A549 (cell line): Measurements from ENCODE around the gene LCN12. TPM values are rescaled to one million over a fixed set of nuclear protein-coding genes. Genes with fewer than 3 reads are reported as not detected.

Source experiments
- ATAC-seq, 2 experiments: fragments of 200-7000 bp in 1 of 2; fragments of >200 bp in 1 of 2; cut with Nextera tagmentation in 1 of 2; cut with Tn5 transposase in 1 of 2; 3 replicates each; pipeline versions ENCODE4 v1.8.0 to v1.9.1; 2018 to 2020; ENCODE audit warnings: mild to moderate bottlenecking in 1 of 2, moderate library complexity in 1 of 2
- CTCF ChIA-PET: fragments of 300-600 bp; sonication (Branson Sonifier 250); formaldehyde crosslinking; extraction: SDS; loops from one replicate; lab custom pipeline; 2021; ENCODE audit warnings: antibody characterized with exemption, inconsistent platforms; lab: Yijun Ruan, JAX
- POLR2A ChIA-PET: fragments of 350-600 bp; formaldehyde crosslinking; extraction: SDS; loops from one replicate; lab custom pipeline; 2021; ENCODE audit warnings: antibody characterized with exemption, inconsistent platforms; lab: Yijun Ruan, JAX
- DNase-seq, 2 experiments: peaks; one replicate each; pipeline versions ENCODE4 v3.0.0 to v3.0.0-alpha.2; 2011 to 2016; ENCODE audit warnings: low read depth in 1 of 2, low spot score in 1 of 2
- FAIRE-seq: peaks from 2 replicates; lab custom pipeline; 2011; peaks lifted over from hg19 to GRCh38; lab: Jason Lieb, UNC
- H3K27ac ChIP-seq, 2 experiments: fragments of >200 bp; sonication (Bioruptor Twin); formaldehyde crosslinking; 3 replicates each; pipeline ENCODE4 v1.5.1; 2016 to 2017
- H3K4me1 ChIP-seq: fragments of >200 bp; sonication (Bioruptor Twin); formaldehyde crosslinking; 3 replicates; pipeline ENCODE4 v1.6.1; 2016
- H3K4me2 ChIP-seq: fragments of >200 bp; sonication (Bioruptor Twin); formaldehyde crosslinking; 3 replicates; pipeline ENCODE4 v1.6.1; 2016
- H3K4me3 ChIP-seq: fragments of >200 bp; sonication (Bioruptor Twin); formaldehyde crosslinking; 3 replicates; pipeline ENCODE4 v1.5.1; 2016
- H3K9me3 ChIP-seq: fragments of >200 bp; sonication (Bioruptor Twin); formaldehyde crosslinking; 3 replicates; pipeline ENCODE4 v1.6.1; 2016
- ELK1 ChIP-seq: fragments of 150-350 bp; IDR thresholded peaks from 2 replicates; pipeline ENCODE4 v1.6.1; 2014; ENCODE audit warnings: low read depth, mild to moderate bottlenecking, low read length
- EP300 ChIP-seq, 2 experiments: fragments of >200 bp; sonication (Bioruptor Twin); formaldehyde crosslinking; IDR thresholded peaks; 2 replicates in 1 of 2; 3 replicates in 1 of 2; pipeline ENCODE4 v1.6.1; 2016 to 2017
- ESRRA ChIP-seq: fragments of 150-350 bp; IDR thresholded peaks from 2 replicates; pipeline ENCODE4 v1.6.1; 2014; ENCODE audit warnings: mild to moderate bottlenecking, low read length, borderline replicate concordance
- FOSB ChIP-seq: fragments of 250-450 bp; sonication (Bioruptor Pico); IDR thresholded peaks from 2 replicates; pipeline ENCODE4 v1.5.0; 2020; ENCODE audit warnings: mild to moderate bottlenecking, moderate library complexity
- FOSL2 ChIP-seq, 2 experiments: fragments of 450-650 bp in 1 of 2; fragments of >200 bp in 1 of 2; sonication (Bioruptor Twin) in 1 of 2; formaldehyde crosslinking; IDR thresholded peaks; 2 replicates each; pipeline versions ENCODE4 v1.5.0 to v1.6.1; 2016 to 2020; ENCODE audit warnings: mild to moderate bottlenecking in 1 of 2, moderate library complexity in 1 of 2
- FOXS1 ChIP-seq: fragments of 250-450 bp; sonication (Bioruptor Pico); IDR thresholded peaks from 2 replicates; pipeline ENCODE4 v1.5.0; 2020; ENCODE audit warnings: mild to moderate bottlenecking, moderate library complexity
- GATA3 ChIP-seq: IDR thresholded peaks from 2 replicates; pipeline ENCODE4 v1.6.1; 2012; ENCODE audit warnings: borderline replicate concordance
- HDAC2 ChIP-seq: fragments of 200-600 bp; sonication (generic); IDR thresholded peaks from 2 replicates; pipeline ENCODE4 v1.6.1; 2016
- MAZ ChIP-seq: fragments of 150-350 bp; IDR thresholded peaks from 2 replicates; pipeline ENCODE4 v1.6.1; 2014; ENCODE audit warnings: antibody characterized with exemption, low read depth, low read length, borderline replicate concordance
- MYC ChIP-seq: IDR thresholded peaks from 2 replicates; pipeline ENCODE4 v1.6.1; 2012; ENCODE audit warnings: mild to moderate bottlenecking, inconsistent platforms, low read length, improper control_type of control experiment, borderline replicate concordance
- PHF8 ChIP-seq: fragments of 200-600 bp; sonication (generic); IDR thresholded peaks from 2 replicates; pipeline ENCODE4 v1.6.1; 2016; ENCODE audit warnings: low read depth, mild to moderate bottlenecking, antibody characterized with exemption, moderate library complexity, borderline replicate concordance
- POLR2A ChIP-seq: IDR thresholded peaks from 2 replicates; pipeline ENCODE4 v1.6.1; 2012; ENCODE audit warnings: mild to moderate bottlenecking, low read length
- POLR2AphosphoS2 ChIP-seq: conservative IDR thresholded peaks from 2 replicates; pipeline ENCODE4 v1.6.1; 2012; ENCODE audit warnings: low read length, improper control_type of control experiment, inconsistent platforms
- RFX5 ChIP-seq: fragments of 450-650 bp; IDR thresholded peaks from 2 replicates; pipeline ENCODE4 v1.7.1; 2014; ENCODE audit warnings: antibody characterized with exemption, mild to moderate bottlenecking, moderate library complexity
- RNF2 ChIP-seq: fragments of 200-600 bp; sonication (generic); IDR thresholded peaks from 2 replicates; pipeline ENCODE4 v1.6.1; 2016; ENCODE audit warnings: low read depth, mild to moderate bottlenecking, antibody characterized with exemption, moderate library complexity, borderline replicate concordance
- TFCP2L1 ChIP-seq: fragments of 250-450 bp; sonication (Bioruptor Pico); IDR thresholded peaks from 2 replicates; pipeline ENCODE4 v1.5.0; 2021; ENCODE audit warnings: mild to moderate bottlenecking
- TP53 ChIP-seq: fragments of 250-450 bp; sonication (Bioruptor Pico); IDR thresholded peaks from 2 replicates; pipeline ENCODE4 v1.5.0; 2021; ENCODE audit warnings: mild to moderate bottlenecking, moderate library complexity
- WGBS: methylation state at CpG from one replicate; pipeline ENCODE4 v1.1.6; 2017; ENCODE audit errors: missing lambda C conversion rate; 5-methylcytosine and 5-hydroxymethylcytosine counted together
- polyA plus RNA-seq, 4 experiments: library from polyadenylated mRNA; depleted of rRNA in 3 of 4; stranded (reverse); fragments of >200 nt; fragmentation: RNase III in 1 of 4; extraction: RNeasy Plus Mini Kit Qiagen cat#74134 plus additional on column Dnase treatment in 1 of 4; gene quantifications; 2 replicates in 3 of 4; 3 replicates in 1 of 4; pipeline ENCODE4 v1.2.3, GENCODE V29; 2011 to 2017

Gene LCN12
- polyA plus RNA-seq, 2 of the 4 experiments (the other 2 are of a cell fraction) = 0.74 to 3.0 TPM

- POLR2A ChIA-PET = interaction anchor here (2.1 kb wide), 1 partner anchor 19 kb away, joined by 7 read pairs; no protein-coding TSS in a partner anchor
- Histone ChIP-seq H3K4me1 (peaks cover 10% of the 10 kb centered on the region; the same call in 1 of the 3 replicates), H3K4me3 (no peak overlapping the region), H3K27ac (peak overlapping the region in 1 of 2 experiments; percentile 38; a peak in 1 of 6 replicates), H3K9me3 (no peaks in the 10 kb centered on the region), H3K4me2 (no peak overlapping the region)
- ATAC-seq (no peak), DNase-seq (no peak), FAIRE-seq (no peak)
- TF ChIP-seq HDAC2 = no peak
- no peak for TF ChIP-seq GATA3
- TF ChIP-seq POLR2AphosphoS2 = no peak
- TF ChIP-seq FOXS1 (CRISPR knock-in tag) = no peak
- TF ChIP-seq ELK1 = no peak
- 86% methylated on average over 9 of the region's 14 CpGs for WGBS
- CTCF ChIA-PET = interaction anchor here (0.6 to 3.0 kb wide), 8 partner anchors 12 to 129 kb away, joined by 3 to 14 read pairs (median 3); partner anchors contain the start of genes C8G and FBXW5
These were observed 31.3 kb upstream of the LCN12 start for GRCh38 chr9:136920734-136921231.

- POLR2A ChIA-PET = interaction anchor here (2.1 kb wide), 1 partner anchor 19 kb away, joined by 7 read pairs; no protein-coding TSS in a partner anchor
- peaks cover 10% of the 10 kb centered on the region; the same call in 1 of the 3 replicates for H3K4me1 ChIP-seq
- ATAC-seq = no peak
- CTCF ChIA-PET = interaction anchor here (0.6 to 3.0 kb wide), 7 partner anchors 14 to 128 kb away, joined by 3 to 14 read pairs (median 3); partner anchors contain the start of genes C8G and FBXW5
- H3K4me2 ChIP-seq = no peak overlapping the region
- H3K27ac ChIP-seq = peak overlapping the region in 1 of 2 experiments; percentile 35; a peak in 4 of 6 replicates
- TF ChIP-seq ELK1 (no peak), ESRRA (no peak), PHF8 (no peak), POLR2A (no peak)
- TF ChIP-seq, all 56 proteins: peak for 0
- FAIRE-seq = no peak
- no peak overlapping the region for H3K4me3 ChIP-seq
- no peak for DNase-seq
- 73% methylated on average over 2 of the region's 11 CpGs for WGBS
- no peaks in the 10 kb centered on the region for H3K9me3 ChIP-seq
These were observed 30.8 kb upstream of the LCN12 start for GRCh38 chr9:136921307-136921706.

- peaks cover 10% of the 10 kb centered on the region; the same call in 1 of the 3 replicates for H3K4me1 ChIP-seq
- CTCF ChIA-PET = interaction anchor here (0.6 to 3.0 kb wide), 7 partner anchors 8 to 128 kb away, joined by 3 to 14 read pairs (median 3); no protein-coding TSS in a partner anchor
- FAIRE-seq = no peak
- H3K9me3 ChIP-seq = no peaks in the 10 kb centered on the region
- DNase-seq = no peak
- no peak overlapping the region for H3K4me3 ChIP-seq
- WGBS = 84% methylated on average over 9 of the region's 10 CpGs
- H3K27ac ChIP-seq = peak overlapping the region in 1 of 2 experiments; percentile 35; a peak in 4 of 6 replicates
- H3K4me2 ChIP-seq = no peak overlapping the region
- TF ChIP-seq EP300 (IDR thresholded peaks at IDR 0.05) = no peak
- TF ChIP-seq FOSB (CRISPR knock-in tag) = no peak
- TF ChIP-seq RFX5 = no peak
- TF ChIP-seq MAZ = no peak
- TF ChIP-seq ESRRA = no peak
- no peak for TF ChIP-seq GATA3
- TF ChIP-seq, all 56 proteins: peak for 0
- no peak for ATAC-seq
- POLR2A ChIA-PET = no interaction called here
These were observed 30.4 kb upstream of the LCN12 start for GRCh38 chr9:136921718-136922117.

- Histone ChIP-seq H3K4me3 (no peak overlapping the region), H3K4me1 (peaks cover 10% of the 10 kb centered on the region; the same call in 1 of the 3 replicates), H3K4me2 (no peak overlapping the region), H3K27ac (peak overlapping the region in 1 of 2 experiments; percentile 35; a peak in 1 of 6 replicates), H3K9me3 (no peaks in the 10 kb centered on the region)
- ATAC-seq (no peak), DNase-seq (no peak), FAIRE-seq (no peak)
- no peak for TF ChIP-seq FOSL2 (IDR thresholded peaks at IDR 0.05)
- no peak for TF ChIP-seq FOSL2 (CRISPR knock-in tag; IDR thresholded peaks at IDR 0.05)
- TF ChIP-seq PHF8 = no peak
- TF ChIP-seq TP53 = no peak
- no peak for TF ChIP-seq RNF2
- TF ChIP-seq RFX5 = no peak
- no peak for TF ChIP-seq MYC
- TF ChIP-seq TFCP2L1 (CRISPR knock-in tag) = no peak
- CTCF ChIA-PET = interaction anchor here (0.6 to 1.0 kb wide), 2 partner anchors 9 to 115 kb away, joined by 3 to 4 read pairs; no protein-coding TSS in a partner anchor
- 90% methylated on average over 6 of the region's 19 CpGs for WGBS
- POLR2A ChIA-PET = no interaction called here
These were observed 29.5 kb upstream of the LCN12 start for GRCh38 chr9:136922540-136922939.
